GM21717 (cell line): ENCODE results near the gene ADAMTS8.

Source experiments
- ATAC-seq: cut with Tn5 transposase; IDR thresholded peaks from one replicate; pipeline ENCODE4 v1.9.1; 2021; ENCODE audit warnings: mild to moderate bottlenecking, moderate library complexity; ENCODE audit not compliant: unreplicated experiment

The ADAMTS8 gene

GRCh38 chr11:130428316-130429119, at the start of gene ADAMTS8:
ADAMTS8 (minus strand) TSS chr11:130428609; CDS start chr11:130428286, 323 bp downstream.
- ATAC-seq, result no peak

- ATAC-seq, result no peak
Measured at GRCh38 chr11:130477586-130478203, 49.3 kb upstream of the ADAMTS8 start.

GRCh38 chr11:130476922-130477491, 48.6 kb upstream of the ADAMTS8 start:
- no peak for ATAC-seq

DNA sequence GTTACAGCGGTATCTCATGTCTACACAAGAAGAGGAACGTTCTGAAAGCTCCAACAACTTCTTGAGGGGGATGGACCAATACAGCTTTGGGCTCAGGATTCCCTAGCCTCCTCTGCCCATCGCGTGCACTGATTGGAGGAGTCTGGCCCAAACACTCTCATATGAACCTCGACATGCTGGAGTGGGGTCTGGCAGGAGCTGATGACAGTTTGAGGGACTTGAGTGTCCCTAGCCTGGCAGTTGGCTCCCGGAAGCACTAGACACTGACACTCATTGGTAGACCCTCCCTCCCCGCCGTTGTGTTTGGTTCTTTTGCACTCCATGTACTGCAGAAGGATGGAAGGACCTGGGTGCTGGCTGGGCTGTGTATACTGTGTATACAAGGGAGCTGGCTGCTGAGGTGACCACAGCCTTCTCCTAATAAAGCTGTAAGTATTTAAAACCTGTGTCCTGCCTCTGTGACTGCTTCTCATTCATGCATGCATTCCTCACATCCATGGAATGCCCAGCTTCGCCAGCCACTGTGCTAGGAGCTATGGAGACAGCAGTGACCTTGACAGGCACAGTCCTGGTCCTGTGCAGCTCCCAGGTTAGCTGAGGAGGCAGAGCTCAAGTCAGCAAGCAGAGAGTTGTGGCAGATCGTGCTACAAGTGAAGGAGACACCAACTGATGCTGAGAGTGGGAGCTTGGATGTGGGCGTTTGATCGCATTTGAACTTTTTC, 48.0 kb upstream of the ADAMTS8 start:
- no peak for ATAC-seq

DNA sequence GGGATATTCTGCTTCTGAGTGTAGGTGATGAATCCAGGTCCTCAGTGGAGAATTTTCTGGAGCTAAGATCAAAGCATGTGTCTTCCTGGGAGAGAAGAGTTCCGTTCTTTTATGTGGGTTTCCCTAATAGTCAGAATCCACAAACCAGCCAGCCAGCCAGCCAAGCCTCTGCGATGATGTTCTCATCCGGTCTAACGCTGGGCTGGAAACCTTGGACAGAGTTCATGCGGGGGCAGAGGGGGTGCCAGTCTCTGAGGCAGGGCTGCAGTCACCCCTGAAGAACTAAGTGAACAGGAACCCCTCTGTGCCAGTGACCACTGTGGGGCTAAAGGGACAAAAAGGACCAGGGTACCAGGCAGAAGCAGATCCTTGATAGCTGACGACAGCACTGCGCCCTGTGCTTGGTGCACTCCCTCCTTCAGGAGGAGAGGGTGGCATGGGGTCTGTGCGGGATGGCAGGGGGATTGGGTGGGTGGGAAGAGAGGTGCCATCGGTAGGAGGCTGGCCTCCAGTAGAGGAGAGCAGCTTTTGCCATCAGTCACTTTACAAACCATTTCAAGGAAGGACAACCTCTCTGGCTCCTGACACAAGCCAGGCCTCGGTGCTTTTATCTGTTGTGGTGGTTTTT, 47.1 kb upstream of the ADAMTS8 start:
- no peak for ATAC-seq

- no peak for ATAC-seq
Measured at GRCh38 chr11:130474637-130475400, 46.4 kb upstream of the ADAMTS8 start.

DNA sequence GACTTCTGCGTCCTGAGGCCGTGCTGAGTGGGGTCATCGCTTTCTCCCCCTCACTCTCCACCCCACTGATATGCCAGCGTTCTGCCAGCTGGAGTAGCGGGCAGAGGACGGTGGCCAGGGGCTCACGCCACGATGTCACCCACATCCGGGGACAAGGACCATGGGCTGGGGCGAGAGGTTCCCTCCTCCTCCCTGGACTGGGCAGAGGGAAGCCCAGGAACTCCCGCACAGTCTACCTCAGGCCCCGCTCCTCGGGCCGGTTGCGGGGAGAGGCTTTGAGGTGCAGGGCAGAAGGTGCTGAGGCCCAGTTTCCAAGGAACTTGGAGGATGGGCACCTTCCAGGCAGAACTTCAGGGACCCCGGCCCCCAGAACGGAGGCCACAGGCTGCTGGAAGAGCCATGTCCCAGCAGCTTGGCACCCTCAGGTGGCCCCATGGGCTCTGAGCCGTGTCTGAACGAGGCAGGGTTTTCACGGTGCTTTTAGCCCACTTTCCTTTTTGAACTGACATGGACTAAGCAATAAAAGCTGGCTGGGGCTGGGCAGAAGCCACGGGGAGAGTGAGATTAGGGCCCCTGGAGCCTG, 45.5 kb upstream of the ADAMTS8 start:
- ATAC-seq, result no peak

DNA sequence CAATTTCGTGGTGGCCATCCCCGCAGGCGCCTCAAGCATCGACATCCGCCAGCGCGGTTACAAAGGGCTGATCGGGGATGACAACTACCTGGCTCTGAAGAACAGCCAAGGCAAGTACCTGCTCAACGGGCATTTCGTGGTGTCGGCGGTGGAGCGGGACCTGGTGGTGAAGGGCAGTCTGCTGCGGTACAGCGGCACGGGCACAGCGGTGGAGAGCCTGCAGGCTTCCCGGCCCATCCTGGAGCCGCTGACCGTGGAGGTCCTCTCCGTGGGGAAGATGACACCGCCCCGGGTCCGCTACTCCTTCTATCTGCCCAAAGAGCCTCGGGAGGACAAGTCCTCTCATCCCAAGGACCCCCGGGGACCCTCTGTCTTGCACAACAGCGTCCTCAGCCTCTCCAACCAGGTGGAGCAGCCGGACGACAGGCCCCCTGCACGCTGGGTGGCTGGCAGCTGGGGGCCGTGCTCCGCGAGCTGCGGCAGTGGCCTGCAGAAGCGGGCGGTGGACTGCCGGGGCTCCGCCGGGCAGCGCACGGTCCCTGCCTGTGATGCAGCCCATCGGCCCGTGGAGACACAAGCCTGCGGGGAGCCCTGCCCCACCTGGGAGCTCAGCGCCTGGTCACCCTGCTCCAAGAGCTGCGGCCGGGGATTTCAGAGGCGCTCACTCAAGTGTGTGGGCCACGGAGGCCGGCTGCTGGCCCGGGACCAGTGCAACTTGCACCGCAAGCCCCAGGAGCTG, 44.8 kb upstream of the ADAMTS8 start:
- no peak for ATAC-seq

- ATAC-seq, result no peak
Measured at GRCh38 chr11:130472434-130472961, 44.1 kb upstream of the ADAMTS8 start.

DNA sequence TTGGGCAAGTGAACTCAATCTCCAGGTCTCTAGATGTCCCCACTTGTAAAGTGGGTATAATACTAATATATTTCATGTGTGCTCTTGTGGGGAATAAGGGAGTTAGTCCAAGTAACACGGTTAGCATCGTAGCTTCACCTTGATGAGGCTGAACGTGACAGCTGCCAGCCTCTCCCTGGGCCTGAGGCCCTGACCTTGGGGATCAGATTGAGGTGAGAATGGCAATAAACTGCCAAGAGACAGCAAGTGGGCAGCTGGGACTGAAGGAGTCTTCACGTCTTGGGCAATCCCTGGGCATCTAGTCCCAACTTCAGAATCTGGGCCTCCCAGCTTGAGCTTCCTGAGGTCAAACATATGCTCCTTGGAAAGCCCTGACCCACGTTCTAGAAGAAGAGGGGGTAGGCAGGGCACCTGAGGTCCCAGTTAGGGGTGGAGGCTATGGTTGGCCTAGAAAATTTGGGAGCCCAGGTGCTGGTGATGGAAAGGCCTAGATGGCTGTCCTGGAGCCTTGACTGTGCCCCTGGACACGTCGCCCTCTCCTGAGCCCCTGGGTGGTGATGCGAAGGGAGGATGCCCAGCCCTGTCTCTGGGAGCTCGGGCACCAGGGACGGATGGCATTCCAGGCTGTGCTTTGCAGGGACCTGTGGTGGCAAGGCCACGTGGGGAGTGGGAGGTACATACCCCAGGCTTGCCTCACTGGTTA, 43.5 kb upstream of the ADAMTS8 start:
- ATAC-seq, result no peak

- ATAC-seq, result no peak
Measured at GRCh38 chr11:130470832-130471706, 42.7 kb upstream of the ADAMTS8 start.

- ATAC-seq, result no peak
Measured at GRCh38 chr11:130469181-130469580, 40.8 kb upstream of the ADAMTS8 start.

- ATAC-seq, result no peak
Measured at GRCh38 chr11:130467116-130467900, 38.9 kb upstream of the ADAMTS8 start.

- no peak for ATAC-seq
Measured at GRCh38 chr11:130465263-130465662, 36.9 kb upstream of the ADAMTS8 start.

- ATAC-seq, result no peak
Measured at GRCh38 chr11:130464291-130464812, 35.9 kb upstream of the ADAMTS8 start.

- ATAC-seq, result no peak
Measured at GRCh38 chr11:130462931-130463330, 34.5 kb upstream of the ADAMTS8 start.
